Measurements from ENCODE around the gene SLC37A1.

SLC37A1 gene

GRCh38 chr21:42617486-42617885 is 103.8 kb downstream of the SLC37A1 start:
- Histone ChIP-seq H3K4me1 (ENCODE audit: control extremely low read depth in 1 of 4, control insufficient read depth in 4 of 4, insufficient read depth in 4 of 4, low read length in 3 of 4) (peaks cover 3 to 22% (median 19%) of the 10 kb centered on the region in 4 experiments), H3K27ac (ENCODE audit: insufficient read depth in 1 of 2, low read depth in 1 of 2, low read length in 2 of 2, poor library complexity in 1 of 2, severe bottlenecking in 2 of 2) (no peak overlapping the region), H3K9me3 (ENCODE audit: control extremely low read depth in 1 of 5, control insufficient read depth in 4 of 5, insufficient read depth in 2 of 5, low read depth in 1 of 5, low read length in 4 of 5) (peaks cover 0 to under 1% (median 0%) of the 10 kb centered on the region in 5 experiments), H3K27me3 (replicated peaks in 2 of 5; ENCODE audit: control insufficient read depth in 4 of 5, insufficient read depth in 5 of 5, low read length in 4 of 5) (peaks cover 0 to 9% (median 0%) of the 10 kb centered on the region in 5 experiments), H3K4me3 (ENCODE audit: control insufficient read depth in 1 of 7, extremely low read depth in 1 of 7, insufficient read depth in 4 of 7, low read depth in 2 of 7, low read length in 6 of 7) (no peak overlapping the region), H3K36me3 (ENCODE audit: control insufficient read depth in 4 of 4, insufficient read depth in 4 of 4, low read length in 3 of 4) (no peaks in the 10 kb centered on the region)
- WGBS (ENCODE audit: insufficient coverage) = 92% methylated on average over 19 of the region's 23 CpGs
- POLR2A ChIA-PET = no interaction called here
- DNase-seq = no peak
- CTCF ChIA-PET = interaction anchor here (1.0 to 2.1 kb wide), 2 partner anchors 24 to 46 kb away, joined by 3 to 8 read pairs; no protein-coding TSS in a partner anchor

GRCh38 chr21:42618707-42619102 is 105.1 kb downstream of the SLC37A1 start:
- peaks cover 0 to 9% (median 0%) of the 10 kb centered on the region in 5 experiments for H3K27me3 ChIP-seq (replicated peaks in 2 of 5; ENCODE audit: control insufficient read depth in 4 of 5, insufficient read depth in 5 of 5, low read length in 4 of 5)
- H3K4me1 ChIP-seq (ENCODE audit: control extremely low read depth in 1 of 4, control insufficient read depth in 4 of 4, insufficient read depth in 4 of 4, low read length in 3 of 4) = peaks cover 3 to 22% (median 19%) of the 10 kb centered on the region in 4 experiments
- POLR2A ChIA-PET = no interaction called here
- CTCF ChIA-PET = no interaction called here
- no CpG with 5 or more reads among the region's 3 CpGs for WGBS (ENCODE audit: insufficient coverage)
- DNase-seq = no peak
- no peak overlapping the region for H3K4me3 ChIP-seq (ENCODE audit: control insufficient read depth in 1 of 7, extremely low read depth in 1 of 7, insufficient read depth in 4 of 7, low read depth in 2 of 7, low read length in 6 of 7)
- no peak overlapping the region for H3K27ac ChIP-seq (ENCODE audit: insufficient read depth in 1 of 2, low read depth in 1 of 2, low read length in 2 of 2, poor library complexity in 1 of 2, severe bottlenecking in 2 of 2)
- no peaks in the 10 kb centered on the region for H3K9me3 ChIP-seq (ENCODE audit: control extremely low read depth in 1 of 5, control insufficient read depth in 4 of 5, insufficient read depth in 2 of 5, low read depth in 1 of 5, low read length in 4 of 5)
- H3K36me3 ChIP-seq (ENCODE audit: control insufficient read depth in 4 of 4, insufficient read depth in 4 of 4, low read length in 3 of 4) = no peaks in the 10 kb centered on the region

GRCh38 chr21:42619166-42619565 is 105.5 kb downstream of the SLC37A1 start:
- H3K9me3 ChIP-seq (ENCODE audit: control extremely low read depth in 1 of 5, control insufficient read depth in 4 of 5, insufficient read depth in 2 of 5, low read depth in 1 of 5, low read length in 4 of 5) = no peaks in the 10 kb centered on the region
- no peak overlapping the region for H3K4me3 ChIP-seq (ENCODE audit: control insufficient read depth in 1 of 7, extremely low read depth in 1 of 7, insufficient read depth in 4 of 7, low read depth in 2 of 7, low read length in 6 of 7)
- ChIA-PET POLR2A (no interaction called here), CTCF (no interaction called here)
- peaks cover 3 to 25% (median 20%) of the 10 kb centered on the region in 4 experiments for H3K4me1 ChIP-seq (ENCODE audit: control extremely low read depth in 1 of 4, control insufficient read depth in 4 of 4, insufficient read depth in 4 of 4, low read length in 3 of 4)
- H3K27me3 ChIP-seq (replicated peaks in 2 of 5; ENCODE audit: control insufficient read depth in 4 of 5, insufficient read depth in 5 of 5, low read length in 4 of 5) = peaks cover 0 to 9% (median 0%) of the 10 kb centered on the region in 5 experiments
- H3K27ac ChIP-seq (ENCODE audit: insufficient read depth in 1 of 2, low read depth in 1 of 2, low read length in 2 of 2, poor library complexity in 1 of 2, severe bottlenecking in 2 of 2) = no peak overlapping the region
- H3K36me3 ChIP-seq (ENCODE audit: control insufficient read depth in 4 of 4, insufficient read depth in 4 of 4, low read length in 3 of 4) = no peaks in the 10 kb centered on the region
- 93% methylated on average over 6 of the region's 7 CpGs for WGBS (ENCODE audit: insufficient coverage)
- no peak for DNase-seq

DNA sequence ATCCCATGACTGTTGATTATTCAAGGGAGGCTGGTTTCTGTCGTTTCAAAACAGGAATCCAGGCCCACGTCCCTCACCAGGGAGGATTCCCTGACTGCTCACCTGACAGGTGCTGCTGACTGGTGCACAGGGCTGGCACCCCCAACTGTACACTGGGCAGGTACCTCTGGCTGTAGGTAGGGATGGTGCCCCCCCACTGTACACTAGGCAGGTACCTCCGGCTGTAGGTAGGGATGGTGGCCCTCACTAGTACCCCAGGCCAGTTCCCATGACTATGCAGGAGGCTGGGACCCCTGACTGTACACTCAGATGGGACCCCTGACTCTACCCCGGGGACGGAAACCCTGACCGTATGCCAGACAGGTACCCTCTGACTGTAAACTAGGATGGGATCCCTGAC is 106.2 kb downstream of the SLC37A1 start:
- DNase-seq = no peak
- ChIA-PET CTCF (no interaction called here), POLR2A (no interaction called here)
- Histone ChIP-seq H3K4me3 (ENCODE audit: control insufficient read depth in 1 of 7, extremely low read depth in 1 of 7, insufficient read depth in 4 of 7, low read depth in 2 of 7, low read length in 6 of 7) (no peak overlapping the region), H3K36me3 (ENCODE audit: control insufficient read depth in 4 of 4, insufficient read depth in 4 of 4, low read length in 3 of 4) (no peaks in the 10 kb centered on the region), H3K9me3 (ENCODE audit: control extremely low read depth in 1 of 5, control insufficient read depth in 4 of 5, insufficient read depth in 2 of 5, low read depth in 1 of 5, low read length in 4 of 5) (no peaks in the 10 kb centered on the region), H3K4me1 (ENCODE audit: control extremely low read depth in 1 of 4, control insufficient read depth in 4 of 4, insufficient read depth in 4 of 4, low read length in 3 of 4) (peaks cover 3 to 26% (median 22%) of the 10 kb centered on the region in 4 experiments), H3K27me3 (replicated peaks in 2 of 5; ENCODE audit: control insufficient read depth in 4 of 5, insufficient read depth in 5 of 5, low read length in 4 of 5) (peaks cover 0 to 9% (median 0%) of the 10 kb centered on the region in 5 experiments), H3K27ac (ENCODE audit: insufficient read depth in 1 of 2, low read depth in 1 of 2, low read length in 2 of 2, poor library complexity in 1 of 2, severe bottlenecking in 2 of 2) (no peak overlapping the region)
- 98% methylated on average over 5 of the region's 6 CpGs for WGBS (ENCODE audit: insufficient coverage)

GRCh38 chr21:42621166-42621818 is 107.6 kb downstream of the SLC37A1 start:
- DNase-seq = no peak
- WGBS (ENCODE audit: insufficient coverage) = 94% methylated on average over 11 of the region's 15 CpGs
- ChIA-PET CTCF (no interaction called here), POLR2A (no interaction called here)
- Histone ChIP-seq H3K4me3 (ENCODE audit: control insufficient read depth in 1 of 7, extremely low read depth in 1 of 7, insufficient read depth in 4 of 7, low read depth in 2 of 7, low read length in 6 of 7) (no peak overlapping the region), H3K9me3 (ENCODE audit: control extremely low read depth in 1 of 5, control insufficient read depth in 4 of 5, insufficient read depth in 2 of 5, low read depth in 1 of 5, low read length in 4 of 5) (no peaks in the 10 kb centered on the region), H3K36me3 (ENCODE audit: control insufficient read depth in 4 of 4, insufficient read depth in 4 of 4, low read length in 3 of 4) (no peaks in the 10 kb centered on the region), H3K27me3 (replicated peaks in 2 of 5; ENCODE audit: control insufficient read depth in 4 of 5, insufficient read depth in 5 of 5, low read length in 4 of 5) (peaks cover 0 to 9% (median 0%) of the 10 kb centered on the region in 5 experiments), H3K4me1 (ENCODE audit: control extremely low read depth in 1 of 4, control insufficient read depth in 4 of 4, insufficient read depth in 4 of 4, low read length in 3 of 4) (peaks cover 3 to 24% (median 21%) of the 10 kb centered on the region in 4 experiments), H3K27ac (ENCODE audit: insufficient read depth in 1 of 2, low read depth in 1 of 2, low read length in 2 of 2, poor library complexity in 1 of 2, severe bottlenecking in 2 of 2) (no peak overlapping the region)

- ChIA-PET POLR2A (no interaction called here), CTCF (interaction anchor here (1.2 kb wide), 1 partner anchor 61 kb away, joined by 3 read pairs; no protein-coding TSS in a partner anchor)
- Histone ChIP-seq H3K4me3 (ENCODE audit: control insufficient read depth in 1 of 7, extremely low read depth in 1 of 7, insufficient read depth in 4 of 7, low read depth in 2 of 7, low read length in 6 of 7) (no peak overlapping the region), H3K36me3 (ENCODE audit: control insufficient read depth in 4 of 4, insufficient read depth in 4 of 4, low read length in 3 of 4) (no peaks in the 10 kb centered on the region), H3K27me3 (replicated peaks in 2 of 5; ENCODE audit: control insufficient read depth in 4 of 5, insufficient read depth in 5 of 5, low read length in 4 of 5) (peaks cover 0 to 6% (median 0%) of the 10 kb centered on the region in 5 experiments), H3K4me1 (ENCODE audit: control extremely low read depth in 1 of 4, control insufficient read depth in 4 of 4, insufficient read depth in 4 of 4, low read length in 3 of 4) (peaks cover 0 to 19% (median 16%) of the 10 kb centered on the region in 4 experiments), H3K27ac (ENCODE audit: insufficient read depth in 1 of 2, low read depth in 1 of 2, low read length in 2 of 2, poor library complexity in 1 of 2, severe bottlenecking in 2 of 2) (no peak overlapping the region), H3K9me3 (ENCODE audit: control extremely low read depth in 1 of 5, control insufficient read depth in 4 of 5, insufficient read depth in 2 of 5, low read depth in 1 of 5, low read length in 4 of 5) (no peaks in the 10 kb centered on the region)
- DNase-seq = no peak
- WGBS (ENCODE audit: insufficient coverage) = 97% methylated on average over 9 of the region's 9 CpGs
Measured at GRCh38 chr21:42621819-42622177, 108.1 kb downstream of the SLC37A1 start.

DNA sequence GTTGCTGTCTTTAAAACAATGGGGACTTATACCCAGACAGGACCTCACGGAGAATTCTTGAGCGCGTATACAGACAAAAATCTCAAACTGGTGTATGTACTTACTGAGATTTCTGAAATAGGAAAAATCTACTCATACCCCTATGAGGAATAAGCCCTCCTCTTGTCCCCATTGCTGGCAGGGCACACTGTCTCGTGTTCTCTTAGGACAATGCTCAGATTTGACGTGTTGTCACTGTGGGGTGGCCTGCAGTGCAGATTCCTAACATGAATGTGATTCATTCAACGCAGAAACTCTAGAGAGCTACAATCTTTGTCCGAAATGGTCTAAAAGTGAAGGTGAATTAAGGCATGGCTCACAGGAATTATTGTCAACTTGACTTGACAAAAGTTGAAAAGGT is 108.6 kb downstream of the SLC37A1 start:
- peaks cover 0 to 17% (median 15%) of the 10 kb centered on the region in 4 experiments for H3K4me1 ChIP-seq (ENCODE audit: control extremely low read depth in 1 of 4, control insufficient read depth in 4 of 4, insufficient read depth in 4 of 4, low read length in 3 of 4)
- DNase-seq = no peak
- WGBS (ENCODE audit: insufficient coverage) = 94% methylated on average over 7 of the region's 7 CpGs
- CTCF ChIA-PET = interaction anchor here (1.1 to 1.2 kb wide), 2 partner anchors 26 to 61 kb away, joined by 3 read pairs; no protein-coding TSS in a partner anchor
- no peak overlapping the region for H3K4me3 ChIP-seq (ENCODE audit: control insufficient read depth in 1 of 7, extremely low read depth in 1 of 7, insufficient read depth in 4 of 7, low read depth in 2 of 7, low read length in 6 of 7)
- no peaks in the 10 kb centered on the region for H3K36me3 ChIP-seq (ENCODE audit: control insufficient read depth in 4 of 4, insufficient read depth in 4 of 4, low read length in 3 of 4)
- no peak overlapping the region for H3K27ac ChIP-seq (ENCODE audit: insufficient read depth in 1 of 2, low read depth in 1 of 2, low read length in 2 of 2, poor library complexity in 1 of 2, severe bottlenecking in 2 of 2)
- peaks cover 0 to 4% (median 0%) of the 10 kb centered on the region in 5 experiments for H3K27me3 ChIP-seq (replicated peaks in 2 of 5; ENCODE audit: control insufficient read depth in 4 of 5, insufficient read depth in 5 of 5, low read length in 4 of 5)
- H3K9me3 ChIP-seq (ENCODE audit: control extremely low read depth in 1 of 5, control insufficient read depth in 4 of 5, insufficient read depth in 2 of 5, low read depth in 1 of 5, low read length in 4 of 5) = no peaks in the 10 kb centered on the region
- POLR2A ChIA-PET = no interaction called here

Data from common myeloid progenitor, CD34-positive (primary cell).